ENCODE data around the gene USP13. TPM values are rescaled to one million over a fixed set of nuclear protein-coding genes. Genes with fewer than 3 reads are reported as not detected.

Gene USP13
- total and polyA plus RNA-seq, 2 of the 13 experiments (the other 11 are each of a cell fraction or from before 2014, with no cell fraction given): 15.9 to 36.7 TPM

DNA sequence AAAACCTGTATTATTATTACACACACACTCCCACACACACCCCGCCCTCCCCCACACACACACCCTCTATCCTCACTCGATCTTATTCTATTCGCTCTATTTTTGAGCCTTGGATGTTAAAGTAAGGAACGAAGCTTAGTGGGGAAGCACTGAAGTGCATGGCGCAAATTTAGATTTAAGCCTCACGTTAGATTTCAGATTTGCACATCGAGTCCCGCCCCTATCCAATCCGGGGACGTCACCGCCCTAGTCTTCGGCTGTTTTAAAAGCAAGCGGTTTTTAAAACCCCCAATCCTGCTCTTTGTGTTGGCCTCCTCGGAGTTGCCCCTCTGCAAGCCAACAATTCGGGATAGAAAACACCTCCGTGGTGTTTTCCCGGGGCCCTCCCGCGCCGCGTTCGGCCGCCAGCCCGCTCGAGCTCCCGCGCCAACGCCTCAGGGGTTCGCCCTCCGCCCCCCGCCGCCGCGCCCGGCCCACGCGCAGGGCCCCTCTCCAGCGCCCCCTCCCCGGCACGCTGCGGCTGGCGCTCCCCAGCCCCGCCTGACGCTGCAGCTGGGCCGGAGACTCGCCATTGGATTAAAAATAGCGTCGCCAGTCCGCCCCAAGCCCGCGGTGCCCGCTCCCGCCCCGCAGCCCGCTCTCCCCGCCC lies at the start of gene USP13 (continued):
- TF ChIP-seq HCFC1 (IDR thresholded peaks at IDR 0.05; ENCODE audit: low read depth, low read length) (no peak), SNRNP70 (IDR thresholded peaks at IDR 0.05; ENCODE audit: low read depth, low read length) (no peak), BRCA1 (CRISPR knock-in tag; IDR thresholded peaks at IDR 0.05) (no peak), MIXL1 (CRISPR knock-in tag; IDR thresholded peaks at IDR 0.05) (no peak), ZNF652 (CRISPR knock-in tag; IDR thresholded peaks at IDR 0.05; ENCODE audit: borderline replicate concordance, low read depth) (no peak), HMG20B (CRISPR knock-in tag; conservative IDR thresholded peaks at IDR 0.05) (no peak), ZNF234 (CRISPR knock-in tag; conservative IDR thresholded peaks at IDR 0.05) (no peak), ZNF235 (CRISPR knock-in tag; IDR thresholded peaks at IDR 0.05; ENCODE audit: borderline replicate concordance) (no peak), ZFP62 (CRISPR knock-in tag; IDR thresholded peaks at IDR 0.05) (no peak), ZNF160 (CRISPR knock-in tag; IDR thresholded peaks at IDR 0.05) (no peak), ZNF501 (CRISPR knock-in tag; IDR thresholded peaks at IDR 0.05) (no peak), SAP130 (CRISPR knock-in tag; IDR thresholded peaks at IDR 0.05; ENCODE audit: low read depth) (peak; percentile 35), ZNF253 (CRISPR knock-in tag; IDR thresholded peaks at IDR 0.05; ENCODE audit: borderline replicate concordance) (no peak), IKZF1 (IDR thresholded peaks at IDR 0.05) (no peak), DNMT3B (CRISPR knock-in tag; conservative IDR thresholded peaks at IDR 0.05) (no peak)
- TF ChIP-seq, protein P1, sequence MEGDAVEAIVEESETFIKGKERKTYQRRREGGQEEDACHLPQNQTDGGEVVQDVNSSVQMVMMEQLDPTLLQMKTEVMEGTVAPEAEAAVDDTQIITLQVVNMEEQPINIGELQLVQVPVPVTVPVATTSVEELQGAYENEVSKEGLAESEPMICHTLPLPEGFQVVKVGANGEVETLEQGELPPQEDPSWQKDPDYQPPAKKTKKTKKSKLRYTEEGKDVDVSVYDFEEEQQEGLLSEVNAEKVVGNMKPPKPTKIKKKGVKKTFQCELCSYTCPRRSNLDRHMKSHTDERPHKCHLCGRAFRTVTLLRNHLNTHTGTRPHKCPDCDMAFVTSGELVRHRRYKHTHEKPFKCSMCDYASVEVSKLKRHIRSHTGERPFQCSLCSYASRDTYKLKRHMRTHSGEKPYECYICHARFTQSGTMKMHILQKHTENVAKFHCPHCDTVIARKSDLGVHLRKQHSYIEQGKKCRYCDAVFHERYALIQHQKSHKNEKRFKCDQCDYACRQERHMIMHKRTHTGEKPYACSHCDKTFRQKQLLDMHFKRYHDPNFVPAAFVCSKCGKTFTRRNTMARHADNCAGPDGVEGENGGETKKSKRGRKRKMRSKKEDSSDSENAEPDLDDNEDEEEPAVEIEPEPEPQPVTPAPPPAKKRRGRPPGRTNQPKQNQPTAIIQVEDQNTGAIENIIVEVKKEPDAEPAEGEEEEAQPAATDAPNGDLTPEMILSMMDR (CRISPR knock-in tag; IDR thresholded peaks at IDR 0.05): peak; percentile 24; the same call in 1 of the 2 replicates
- TF ChIP-seq, protein P2, sequence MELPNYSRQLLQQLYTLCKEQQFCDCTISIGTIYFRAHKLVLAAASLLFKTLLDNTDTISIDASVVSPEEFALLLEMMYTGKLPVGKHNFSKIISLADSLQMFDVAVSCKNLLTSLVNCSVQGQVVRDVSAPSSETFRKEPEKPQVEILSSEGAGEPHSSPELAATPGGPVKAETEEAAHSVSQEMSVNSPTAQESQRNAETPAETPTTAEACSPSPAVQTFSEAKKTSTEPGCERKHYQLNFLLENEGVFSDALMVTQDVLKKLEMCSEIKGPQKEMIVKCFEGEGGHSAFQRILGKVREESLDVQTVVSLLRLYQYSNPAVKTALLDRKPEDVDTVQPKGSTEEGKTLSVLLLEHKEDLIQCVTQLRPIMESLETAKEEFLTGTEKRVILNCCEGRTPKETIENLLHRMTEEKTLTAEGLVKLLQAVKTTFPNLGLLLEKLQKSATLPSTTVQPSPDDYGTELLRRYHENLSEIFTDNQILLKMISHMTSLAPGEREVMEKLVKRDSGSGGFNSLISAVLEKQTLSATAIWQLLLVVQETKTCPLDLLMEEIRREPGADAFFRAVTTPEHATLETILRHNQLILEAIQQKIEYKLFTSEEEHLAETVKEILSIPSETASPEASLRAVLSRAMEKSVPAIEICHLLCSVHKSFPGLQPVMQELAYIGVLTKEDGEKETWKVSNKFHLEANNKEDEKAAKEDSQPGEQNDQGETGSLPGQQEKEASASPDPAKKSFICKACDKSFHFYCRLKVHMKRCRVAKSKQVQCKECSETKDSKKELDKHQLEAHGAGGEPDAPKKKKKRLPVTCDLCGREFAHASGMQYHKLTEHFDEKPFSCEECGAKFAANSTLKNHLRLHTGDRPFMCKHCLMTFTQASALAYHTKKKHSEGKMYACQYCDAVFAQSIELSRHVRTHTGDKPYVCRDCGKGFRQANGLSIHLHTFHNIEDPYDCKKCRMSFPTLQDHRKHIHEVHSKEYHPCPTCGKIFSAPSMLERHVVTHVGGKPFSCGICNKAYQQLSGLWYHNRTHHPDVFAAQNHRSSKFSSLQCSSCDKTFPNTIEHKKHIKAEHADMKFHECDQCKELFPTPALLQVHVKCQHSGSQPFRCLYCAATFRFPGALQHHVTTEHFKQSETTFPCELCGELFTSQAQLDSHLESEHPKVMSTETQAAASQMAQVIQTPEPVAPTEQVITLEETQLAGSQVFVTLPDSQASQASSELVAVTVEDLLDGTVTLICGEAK (IDR thresholded peaks at IDR 0.05): no peak
- TF ChIP-seq, protein P2 (CRISPR knock-in tag; IDR thresholded peaks at IDR 0.05): no peak
- TF ChIP-seq, protein P3, sequence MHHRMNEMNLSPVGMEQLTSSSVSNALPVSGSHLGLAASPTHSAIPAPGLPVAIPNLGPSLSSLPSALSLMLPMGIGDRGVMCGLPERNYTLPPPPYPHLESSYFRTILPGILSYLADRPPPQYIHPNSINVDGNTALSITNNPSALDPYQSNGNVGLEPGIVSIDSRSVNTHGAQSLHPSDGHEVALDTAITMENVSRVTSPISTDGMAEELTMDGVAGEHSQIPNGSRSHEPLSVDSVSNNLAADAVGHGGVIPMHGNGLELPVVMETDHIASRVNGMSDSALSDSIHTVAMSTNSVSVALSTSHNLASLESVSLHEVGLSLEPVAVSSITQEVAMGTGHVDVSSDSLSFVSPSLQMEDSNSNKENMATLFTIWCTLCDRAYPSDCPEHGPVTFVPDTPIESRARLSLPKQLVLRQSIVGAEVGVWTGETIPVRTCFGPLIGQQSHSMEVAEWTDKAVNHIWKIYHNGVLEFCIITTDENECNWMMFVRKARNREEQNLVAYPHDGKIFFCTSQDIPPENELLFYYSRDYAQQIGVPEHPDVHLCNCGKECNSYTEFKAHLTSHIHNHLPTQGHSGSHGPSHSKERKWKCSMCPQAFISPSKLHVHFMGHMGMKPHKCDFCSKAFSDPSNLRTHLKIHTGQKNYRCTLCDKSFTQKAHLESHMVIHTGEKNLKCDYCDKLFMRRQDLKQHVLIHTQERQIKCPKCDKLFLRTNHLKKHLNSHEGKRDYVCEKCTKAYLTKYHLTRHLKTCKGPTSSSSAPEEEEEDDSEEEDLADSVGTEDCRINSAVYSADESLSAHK (CRISPR knock-in tag; IDR thresholded peaks at IDR 0.05; ENCODE audit: borderline replicate concordance): no peak

Data from HepG2 (cell line).